ENCODE data around the gene LGMN.
A peak's percentile ranks its signal among the peaks of the same experiment; 100 is the strongest.

Gene LGMN

DNA sequence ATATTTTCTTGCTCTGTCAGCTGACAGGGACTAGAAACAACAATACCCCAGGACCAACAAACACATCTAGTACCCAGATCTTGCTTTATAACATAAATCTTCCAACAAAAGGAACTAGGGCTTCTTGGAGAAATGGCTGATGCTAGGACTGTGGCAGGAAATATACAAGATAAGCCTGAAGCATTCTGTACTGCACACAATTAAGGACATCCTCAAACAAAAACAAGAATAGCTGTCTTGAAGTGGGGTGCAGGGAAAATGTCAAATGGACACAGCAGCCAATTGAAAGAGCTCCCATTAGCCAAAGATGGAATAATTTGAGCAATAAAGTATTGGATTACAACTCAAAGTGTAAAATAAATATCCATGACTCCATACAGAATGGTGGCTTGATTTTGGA lies 50.0 kb downstream of the LGMN start:
- no peak for DNase-seq (ENCODE audit: low read depth, low spot score)
- TF ChIP-seq, protein P1, sequence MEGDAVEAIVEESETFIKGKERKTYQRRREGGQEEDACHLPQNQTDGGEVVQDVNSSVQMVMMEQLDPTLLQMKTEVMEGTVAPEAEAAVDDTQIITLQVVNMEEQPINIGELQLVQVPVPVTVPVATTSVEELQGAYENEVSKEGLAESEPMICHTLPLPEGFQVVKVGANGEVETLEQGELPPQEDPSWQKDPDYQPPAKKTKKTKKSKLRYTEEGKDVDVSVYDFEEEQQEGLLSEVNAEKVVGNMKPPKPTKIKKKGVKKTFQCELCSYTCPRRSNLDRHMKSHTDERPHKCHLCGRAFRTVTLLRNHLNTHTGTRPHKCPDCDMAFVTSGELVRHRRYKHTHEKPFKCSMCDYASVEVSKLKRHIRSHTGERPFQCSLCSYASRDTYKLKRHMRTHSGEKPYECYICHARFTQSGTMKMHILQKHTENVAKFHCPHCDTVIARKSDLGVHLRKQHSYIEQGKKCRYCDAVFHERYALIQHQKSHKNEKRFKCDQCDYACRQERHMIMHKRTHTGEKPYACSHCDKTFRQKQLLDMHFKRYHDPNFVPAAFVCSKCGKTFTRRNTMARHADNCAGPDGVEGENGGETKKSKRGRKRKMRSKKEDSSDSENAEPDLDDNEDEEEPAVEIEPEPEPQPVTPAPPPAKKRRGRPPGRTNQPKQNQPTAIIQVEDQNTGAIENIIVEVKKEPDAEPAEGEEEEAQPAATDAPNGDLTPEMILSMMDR (IDR thresholded peaks at IDR 0.05; ENCODE audit: low read depth, low read length), result no peak
- no peak overlapping the region for H3K4me3 ChIP-seq (ENCODE audit: low read depth, low read length)
- in situ Hi-C loops (cut with HindIII; ENCODE audit: low sequenced_read_pairs), result no loop called here

DNA sequence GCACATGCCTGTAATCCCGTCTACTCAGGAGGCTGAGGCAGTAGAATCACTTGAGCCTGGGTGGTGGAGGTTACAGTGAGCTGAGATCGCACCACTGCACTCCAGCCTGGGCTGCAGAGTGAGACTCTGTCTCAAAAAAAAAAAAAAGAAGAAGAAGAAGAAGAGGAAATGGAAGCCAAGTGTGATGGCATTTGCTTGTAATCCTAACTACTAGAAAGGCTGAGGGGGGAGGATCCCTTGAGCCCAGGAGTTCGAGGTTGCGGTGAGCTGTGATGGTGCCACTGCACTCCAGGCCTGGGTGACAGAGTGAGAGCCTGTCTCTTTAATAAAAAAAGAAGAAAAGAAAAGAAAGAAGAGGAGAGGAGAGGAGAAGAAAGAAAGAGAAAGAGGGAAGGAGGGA lies 52.1 kb downstream of the LGMN start:
- in situ Hi-C loops (cut with HindIII; ENCODE audit: low sequenced_read_pairs), result no loop called here
- TF ChIP-seq, protein P1 (IDR thresholded peaks at IDR 0.05; ENCODE audit: low read depth, low read length), result no peak
- no peak overlapping the region for H3K4me3 ChIP-seq (ENCODE audit: low read depth, low read length)
- no peak for DNase-seq (ENCODE audit: low read depth, low spot score)

- DNase-seq (ENCODE audit: low read depth, low spot score), result no peak
- no peak overlapping the region for H3K4me3 ChIP-seq (ENCODE audit: low read depth, low read length)
- in situ Hi-C loops (cut with HindIII; ENCODE audit: low sequenced_read_pairs), result no loop called here
- TF ChIP-seq, protein P1 (IDR thresholded peaks at IDR 0.05; ENCODE audit: low read depth, low read length), result no peak
Measured at GRCh38 chr14:92695562-92695961, 52.9 kb downstream of the LGMN start.

DNA sequence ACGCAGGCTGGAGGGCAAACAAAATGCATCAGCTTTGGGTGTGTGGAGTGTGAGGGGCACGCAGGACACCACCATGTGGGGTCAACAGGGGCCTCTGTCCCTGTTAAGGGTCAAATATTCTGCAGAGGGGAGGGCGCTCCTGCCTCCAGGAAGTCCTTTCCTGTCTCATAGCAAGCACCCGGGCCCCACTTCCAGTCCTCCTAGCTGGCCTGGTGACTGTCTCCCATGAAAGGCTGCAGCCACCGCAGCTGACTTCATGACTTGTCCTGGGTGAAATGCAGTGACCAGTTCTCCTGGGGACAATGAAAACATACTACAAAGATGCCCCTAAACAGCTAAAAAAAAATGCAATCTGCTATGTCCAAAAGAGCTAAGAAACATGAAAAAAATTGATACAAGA lies 53.6 kb downstream of the LGMN start:
- TF ChIP-seq, protein P1 (IDR thresholded peaks at IDR 0.05; ENCODE audit: low read depth, low read length), result no peak
- no peak overlapping the region for H3K4me3 ChIP-seq (ENCODE audit: low read depth, low read length)
- in situ Hi-C loops (cut with HindIII; ENCODE audit: low sequenced_read_pairs), result no loop called here
- DNase-seq (ENCODE audit: low read depth, low spot score), result no peak

GRCh38 chr14:92693998-92694795 lies 54.2 kb downstream of the LGMN start:
- H3K4me3 ChIP-seq (ENCODE audit: low read depth, low read length), result no peak overlapping the region
- TF ChIP-seq, protein P1 (IDR thresholded peaks at IDR 0.05; ENCODE audit: low read depth, low read length), result no peak
- in situ Hi-C loops (cut with HindIII; ENCODE audit: low sequenced_read_pairs), result no loop called here
- no peak for DNase-seq (ENCODE audit: low read depth, low spot score)

DNA sequence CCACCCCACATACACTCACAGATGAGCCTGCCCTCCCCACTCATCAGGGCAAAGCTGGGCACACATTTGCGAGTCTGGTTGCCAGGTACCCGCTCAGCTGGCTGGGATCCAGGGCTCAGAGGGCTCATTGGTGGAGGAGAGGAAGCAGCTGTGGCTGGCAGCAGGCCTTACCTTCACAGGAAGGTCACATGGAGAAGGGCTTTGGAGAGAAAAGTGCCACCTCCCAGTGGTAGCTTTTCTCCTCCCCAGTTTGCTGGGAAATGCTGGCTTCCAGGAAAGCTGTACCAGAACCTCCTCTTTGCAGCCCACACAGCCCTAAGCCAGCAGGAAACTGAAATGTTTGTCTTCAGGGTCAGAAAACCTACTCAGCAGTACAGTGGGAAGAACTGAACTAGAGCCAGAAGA lies 55.6 kb downstream of the LGMN start:
- peak; percentile 23 for DNase-seq (ENCODE audit: low read depth, low spot score)
- in situ Hi-C loops (cut with HindIII; ENCODE audit: low sequenced_read_pairs), result no loop called here
- TF ChIP-seq, protein P1 (IDR thresholded peaks at IDR 0.05; ENCODE audit: low read depth, low read length), result no peak

More for the DNA sequence above, 55.6 kb downstream of the LGMN start:
- no peak overlapping the region for H3K4me3 ChIP-seq (ENCODE audit: low read depth, low read length)

All from astrocyte of the spinal cord (primary cell).